HG03460 (cell line): Measurements from ENCODE around the gene KCNK15.

Experiments
- ATAC-seq: cut with Tn5 transposase; IDR thresholded peaks from one replicate; pipeline ENCODE4 v1.9.1; 2021; ENCODE audit not compliant: unreplicated experiment

The KCNK15 gene

DNA sequence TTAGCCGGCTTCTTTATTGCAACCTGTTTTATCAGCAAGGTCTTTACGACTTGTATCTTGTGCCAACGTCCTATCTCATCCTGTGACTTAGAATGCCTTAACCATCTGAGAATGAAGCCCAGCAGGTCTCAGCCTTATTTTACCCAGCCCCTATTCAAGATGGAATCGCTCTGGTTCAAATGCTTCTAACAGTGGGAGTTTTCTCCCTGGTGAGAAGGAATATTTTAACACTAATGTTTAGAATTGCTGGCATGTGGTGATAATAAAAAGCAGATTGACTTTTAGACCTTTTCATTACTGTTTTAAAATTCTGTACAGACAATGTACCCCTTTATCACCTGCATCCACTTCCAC is 9.9 kb upstream of the KCNK15 start:
- ATAC-seq: no peak

DNA sequence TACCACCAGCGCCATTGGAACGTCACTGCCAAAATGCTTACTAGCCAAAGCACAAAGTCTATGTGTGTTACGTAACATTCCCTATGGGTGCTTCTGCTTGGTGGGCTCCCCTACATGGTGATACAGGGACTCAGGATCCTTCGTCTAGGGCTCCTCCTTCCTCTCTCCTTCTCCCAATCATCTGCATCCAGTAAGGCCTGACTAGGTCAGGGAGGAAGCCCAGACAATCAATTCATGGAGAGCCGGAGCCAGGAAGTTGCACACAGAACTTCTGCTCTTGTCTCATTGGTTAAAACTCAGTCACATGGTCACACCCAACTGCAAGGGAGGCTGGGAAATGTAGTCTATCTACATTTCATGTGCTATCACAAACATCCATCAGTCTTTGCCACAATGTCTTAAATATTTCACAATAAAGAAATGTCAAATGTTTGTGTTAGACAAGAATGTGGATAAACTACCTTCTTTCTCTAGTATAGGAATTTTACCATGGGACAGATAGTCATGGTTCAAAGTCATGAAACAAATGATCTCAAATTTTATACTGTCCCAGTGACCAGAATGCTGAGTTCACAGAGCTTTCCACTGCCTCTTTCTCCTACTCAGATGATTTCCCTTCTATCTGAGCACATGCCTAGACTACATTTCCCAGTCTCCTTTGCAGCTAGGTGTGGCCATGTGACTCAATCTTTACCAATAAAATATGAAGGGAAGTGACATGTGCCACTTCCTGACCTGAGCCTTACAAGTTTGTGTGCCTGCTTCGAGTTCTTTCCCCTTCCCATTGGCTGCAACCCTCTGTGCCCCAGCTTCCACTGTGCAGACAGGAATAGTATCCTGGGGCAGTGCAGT is 9.3 kb upstream of the KCNK15 start:
- ATAC-seq: no peak

DNA sequence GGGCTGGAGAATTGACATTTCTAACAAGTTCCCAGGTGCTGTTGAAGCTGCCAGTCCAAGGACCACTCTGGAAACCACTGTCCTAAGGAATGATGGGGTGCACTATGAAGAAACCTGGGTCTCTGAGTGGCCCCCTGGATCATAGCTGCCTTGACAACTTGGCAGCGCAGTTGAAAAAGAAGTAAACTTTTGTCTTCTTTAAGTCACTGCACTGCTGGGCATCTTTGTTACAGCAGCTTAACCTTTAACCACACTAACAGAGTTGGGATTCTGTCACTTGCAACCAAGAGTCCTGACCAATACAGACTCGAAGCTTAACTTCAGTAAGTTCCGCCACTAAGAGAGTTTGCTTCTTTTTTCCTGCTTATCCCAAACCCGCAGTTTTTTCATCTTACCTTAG is 8.5 kb upstream of the KCNK15 start:
- no peak for ATAC-seq

DNA sequence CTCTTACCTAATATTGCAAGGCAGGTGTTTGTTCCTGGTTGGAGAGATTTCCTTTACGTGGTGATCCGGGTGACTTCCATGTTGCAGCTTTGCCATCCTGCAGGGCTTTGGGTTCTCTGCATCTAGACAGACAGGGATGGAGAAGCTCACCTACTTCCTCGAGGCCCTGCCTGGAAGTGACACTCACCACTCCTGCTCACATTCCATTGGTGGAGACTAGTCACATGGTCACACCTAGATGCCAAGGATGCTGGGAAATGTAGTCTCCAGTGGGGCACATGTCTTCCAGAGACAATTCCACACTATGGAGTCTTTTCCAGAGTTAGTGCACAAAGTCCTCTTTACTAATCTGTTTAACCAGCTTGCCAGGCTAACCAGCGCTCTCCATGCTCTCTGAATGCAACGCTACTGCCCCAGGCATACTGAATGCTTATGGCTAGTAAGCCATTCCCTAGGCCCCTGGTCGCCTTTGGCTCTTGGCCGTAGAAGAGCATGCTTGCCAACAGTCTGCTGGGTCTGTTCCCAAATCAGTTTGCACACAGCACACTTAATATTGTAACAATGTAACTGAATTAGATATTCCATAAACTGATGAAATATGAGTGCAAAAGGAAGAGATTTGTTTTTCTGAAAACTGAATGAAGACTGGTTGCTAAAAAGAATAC is 6.7 kb upstream of the KCNK15 start:
- no peak for ATAC-seq

DNA sequence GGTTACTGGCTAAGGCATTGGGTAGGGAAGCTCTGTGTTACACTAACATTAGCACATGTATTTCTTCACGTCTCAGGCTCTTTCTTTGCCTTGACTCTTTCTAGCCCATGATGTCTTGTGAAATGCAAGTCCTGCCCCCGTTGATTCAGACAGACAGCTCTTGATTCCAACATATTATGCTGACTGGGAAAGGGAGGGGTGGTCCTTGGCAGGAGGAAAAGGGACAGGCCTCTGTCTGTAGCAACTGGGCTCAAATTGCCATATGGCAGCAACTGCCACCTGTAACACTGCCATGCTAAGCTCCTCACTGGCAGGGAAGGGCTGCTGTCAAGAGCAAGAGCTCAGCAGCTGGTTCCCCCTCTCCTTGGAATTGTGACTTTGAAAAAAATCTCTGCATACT is 5.7 kb upstream of the KCNK15 start:
- no peak for ATAC-seq

DNA sequence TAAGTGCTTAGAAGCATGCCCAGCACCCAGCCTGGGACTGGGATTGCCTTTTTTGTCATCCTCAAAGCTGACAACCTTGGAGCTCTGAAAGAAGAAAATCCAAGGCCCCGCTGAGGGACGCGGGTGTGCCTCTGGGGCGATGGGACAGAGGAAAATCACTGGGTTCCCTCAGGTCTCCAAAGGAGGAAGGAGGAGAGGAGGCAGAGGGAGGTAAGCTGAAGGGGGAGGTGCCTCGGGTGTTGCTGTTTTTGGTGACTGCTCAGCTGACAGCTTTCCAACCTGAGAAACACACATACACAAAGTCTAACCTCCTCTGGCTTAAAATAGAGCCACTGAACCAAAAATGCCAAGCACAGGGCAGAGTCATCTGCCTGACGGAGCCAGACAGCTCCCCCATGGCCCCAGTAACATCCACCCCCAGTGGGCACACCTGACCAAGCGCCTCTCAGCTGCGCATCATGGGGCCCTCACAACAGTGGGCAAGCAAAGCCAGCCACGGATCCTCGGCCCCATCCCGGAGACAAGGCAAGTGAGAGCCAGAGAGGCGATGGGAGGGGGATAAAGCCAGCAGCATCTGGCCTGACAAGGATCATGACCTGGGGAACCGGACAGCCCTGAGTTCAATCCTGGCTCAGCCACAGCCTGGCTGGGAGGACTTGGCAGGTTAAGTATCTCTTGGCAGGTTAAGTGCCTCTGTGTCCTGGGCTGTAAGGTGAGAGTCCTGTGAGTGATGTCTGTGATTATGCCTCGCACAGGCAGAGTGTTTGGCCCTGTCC is 3.2 kb upstream of the KCNK15 start:
- ATAC-seq: no peak

DNA sequence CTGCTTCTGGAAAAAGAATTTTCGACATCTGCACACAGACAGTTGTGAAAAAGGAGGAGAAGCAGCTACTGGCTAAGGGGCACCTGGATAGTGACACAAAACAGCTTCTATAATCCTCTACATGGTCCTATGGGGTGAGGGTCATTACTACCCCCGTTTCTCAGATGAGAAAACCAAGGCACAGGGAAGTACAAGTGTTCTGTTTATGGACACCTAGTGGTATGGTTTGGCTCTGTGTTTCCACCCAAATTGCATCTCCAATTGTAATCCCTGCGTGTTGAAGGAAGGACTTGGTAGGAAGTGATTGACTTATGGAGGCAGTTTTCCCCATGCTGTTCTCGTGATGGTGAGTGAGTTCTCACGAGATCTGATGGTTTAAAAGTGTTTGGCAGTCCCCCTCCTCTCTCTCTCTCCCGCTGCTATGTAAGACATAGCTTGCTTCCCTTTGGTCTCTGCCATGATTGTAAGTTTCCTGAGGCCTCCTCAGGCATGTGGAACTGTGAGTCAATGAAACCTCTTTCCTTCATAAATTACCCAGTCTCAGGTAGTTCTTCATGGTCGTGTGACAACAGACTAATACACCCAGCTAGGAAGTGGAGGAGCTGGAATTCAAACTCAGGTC is 2.5 kb upstream of the KCNK15 start:
- no peak for ATAC-seq

DNA sequence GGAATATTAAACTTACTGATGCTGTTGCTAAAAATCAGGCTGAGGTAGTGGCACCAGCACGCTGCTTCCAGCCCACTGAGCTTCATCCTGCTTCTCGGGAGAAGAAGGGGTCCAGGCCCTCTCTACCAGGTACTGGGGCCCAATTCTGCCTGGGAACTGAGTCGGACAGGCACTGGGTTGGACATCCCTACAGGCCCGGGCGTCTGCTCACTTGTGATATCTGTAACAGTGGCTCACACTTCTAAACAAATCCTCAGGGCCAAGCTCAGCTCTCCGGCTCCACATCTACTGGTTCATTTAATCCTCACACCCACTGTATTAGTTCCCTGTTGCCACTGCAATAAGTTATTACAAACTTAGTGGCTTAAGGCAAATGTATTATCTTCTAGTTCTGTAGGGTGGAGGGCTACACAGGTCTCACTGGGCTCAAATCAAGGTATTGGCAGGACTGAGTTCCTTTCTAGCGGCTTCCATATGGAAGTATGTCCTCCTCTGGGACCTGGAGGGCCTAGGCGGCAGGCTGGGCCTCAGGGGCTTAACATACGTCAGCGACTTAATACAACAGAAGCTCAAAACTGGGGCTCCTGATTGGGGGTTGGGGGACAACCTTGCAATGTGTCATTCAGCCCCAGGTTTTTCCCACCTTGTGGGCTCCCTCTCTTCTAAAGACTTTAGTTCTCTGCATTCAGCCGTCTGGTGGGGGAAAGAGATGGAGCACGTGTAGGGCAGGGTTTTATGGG is 1.6 kb upstream of the KCNK15 start:
- no peak for ATAC-seq

DNA sequence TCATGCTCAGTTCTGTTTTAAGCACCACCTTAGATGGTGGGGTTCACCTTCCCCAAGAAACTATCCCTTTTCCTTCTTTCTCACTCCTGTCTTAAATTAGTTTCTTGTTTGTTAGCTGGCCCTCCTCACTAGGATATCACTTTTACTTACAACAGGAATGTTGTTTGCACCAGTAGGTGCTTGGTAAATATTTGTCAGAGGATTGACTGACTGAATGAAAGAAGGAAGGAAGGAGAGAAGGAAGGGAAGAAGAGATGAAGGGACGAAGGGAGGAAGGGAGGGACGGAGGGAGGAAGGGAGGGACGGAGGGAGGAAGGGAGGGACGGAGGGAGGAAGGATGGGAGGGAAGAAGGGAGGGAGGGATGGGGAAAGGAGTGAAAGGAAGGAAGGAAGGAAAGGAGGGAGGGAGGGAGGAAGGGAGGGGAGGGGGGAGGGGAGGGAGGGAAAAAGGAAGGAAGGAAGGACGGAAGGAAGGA is 505 bp upstream of the KCNK15 start:
- no peak for ATAC-seq

DNA sequence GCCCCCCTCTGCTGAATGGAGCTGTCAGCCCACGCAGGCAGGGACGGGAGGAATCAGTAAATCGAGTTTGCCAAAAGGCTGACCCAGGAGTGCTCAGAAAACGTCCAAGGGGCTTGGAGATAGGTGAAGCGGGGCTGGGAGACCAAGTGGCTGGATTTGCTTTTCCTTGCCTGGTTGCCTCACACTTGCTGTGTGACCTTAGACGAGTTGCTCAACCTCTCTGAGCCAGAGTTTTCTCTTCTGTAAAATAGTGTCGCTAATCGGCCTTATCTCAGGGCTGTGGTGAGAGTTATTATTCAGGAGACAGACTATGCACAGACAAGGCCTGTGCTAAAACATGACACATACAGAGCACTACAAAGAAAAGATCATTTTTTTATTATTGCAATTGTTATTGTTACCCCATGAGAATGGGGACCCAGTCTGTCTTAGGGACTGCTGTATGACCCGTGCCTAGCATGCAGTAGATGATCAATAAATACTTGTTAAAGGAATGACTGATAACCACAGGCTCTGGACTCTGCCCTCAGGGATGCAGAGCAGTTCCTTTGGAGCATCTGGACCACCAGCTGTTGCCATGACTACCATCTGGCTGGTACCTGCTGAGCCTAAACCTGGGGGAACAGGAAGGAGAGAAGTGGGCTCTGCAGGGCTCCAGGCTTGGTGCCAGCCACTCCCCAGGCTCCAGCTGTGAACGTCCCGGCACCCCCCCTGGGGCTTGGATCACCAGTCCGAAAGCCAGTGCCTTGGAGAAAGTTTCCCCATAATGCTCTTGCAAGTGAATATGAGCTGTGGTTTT is 901 bp downstream of the KCNK15 start:
- ATAC-seq: no peak

DNA sequence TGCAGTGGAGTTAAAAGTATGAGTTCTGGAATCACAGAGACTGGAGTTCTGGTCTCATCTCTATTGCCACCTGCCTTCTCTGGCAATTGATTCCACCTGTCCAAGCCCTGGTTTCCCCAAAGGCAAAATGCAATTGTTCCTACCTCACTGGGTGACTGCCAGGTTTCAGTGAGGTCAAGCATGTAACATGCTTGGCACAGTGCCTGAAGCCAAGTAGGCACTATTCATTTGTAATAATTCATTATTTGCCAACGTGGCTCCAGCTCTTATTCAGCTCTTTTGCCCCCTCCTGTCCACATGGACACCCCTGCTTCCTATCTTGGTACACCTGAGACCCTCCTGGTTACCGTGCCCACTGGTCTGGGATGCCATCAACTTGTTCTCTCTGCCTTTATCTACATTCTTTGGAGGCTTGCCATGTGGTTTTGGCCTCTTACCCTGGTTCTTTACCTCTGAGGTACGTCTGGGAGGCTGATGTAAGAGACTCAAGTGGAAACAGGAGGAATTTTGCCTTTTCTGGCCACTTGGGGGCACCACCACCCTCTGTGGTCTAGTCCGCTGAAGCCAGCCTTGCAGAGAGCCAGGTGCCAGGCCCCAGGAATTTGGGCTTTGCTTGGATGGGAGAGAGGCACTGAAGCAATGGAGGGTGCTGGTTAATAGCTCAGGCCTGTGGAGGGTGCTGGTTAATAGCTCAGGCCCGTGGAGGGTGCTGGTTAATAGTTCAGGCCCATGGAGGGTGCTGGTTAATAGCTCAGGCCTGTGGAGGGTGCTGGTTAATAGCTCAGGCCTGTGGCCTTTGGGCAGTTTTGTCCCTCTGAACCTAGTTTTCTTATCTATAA is 1.7 kb downstream of the KCNK15 start:
- ATAC-seq: no peak

DNA sequence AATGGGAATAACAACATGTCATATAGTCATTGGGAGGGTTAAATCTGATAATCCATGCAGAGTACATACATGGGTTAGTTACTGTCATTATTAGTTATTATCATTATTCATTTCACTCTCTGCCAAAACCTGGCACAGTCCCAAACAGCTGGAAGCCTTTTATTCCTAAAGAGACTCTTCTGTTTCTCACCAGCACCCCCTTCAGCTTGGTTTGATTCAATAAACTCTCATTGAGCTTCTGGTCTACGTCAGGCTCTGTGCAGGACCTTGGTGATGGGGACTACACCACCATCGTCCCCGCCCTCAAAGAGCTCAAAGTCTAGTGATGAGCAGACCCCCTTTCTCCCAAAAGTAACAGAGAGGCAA is 2.3 kb downstream of the KCNK15 start:
- ATAC-seq: no peak

DNA sequence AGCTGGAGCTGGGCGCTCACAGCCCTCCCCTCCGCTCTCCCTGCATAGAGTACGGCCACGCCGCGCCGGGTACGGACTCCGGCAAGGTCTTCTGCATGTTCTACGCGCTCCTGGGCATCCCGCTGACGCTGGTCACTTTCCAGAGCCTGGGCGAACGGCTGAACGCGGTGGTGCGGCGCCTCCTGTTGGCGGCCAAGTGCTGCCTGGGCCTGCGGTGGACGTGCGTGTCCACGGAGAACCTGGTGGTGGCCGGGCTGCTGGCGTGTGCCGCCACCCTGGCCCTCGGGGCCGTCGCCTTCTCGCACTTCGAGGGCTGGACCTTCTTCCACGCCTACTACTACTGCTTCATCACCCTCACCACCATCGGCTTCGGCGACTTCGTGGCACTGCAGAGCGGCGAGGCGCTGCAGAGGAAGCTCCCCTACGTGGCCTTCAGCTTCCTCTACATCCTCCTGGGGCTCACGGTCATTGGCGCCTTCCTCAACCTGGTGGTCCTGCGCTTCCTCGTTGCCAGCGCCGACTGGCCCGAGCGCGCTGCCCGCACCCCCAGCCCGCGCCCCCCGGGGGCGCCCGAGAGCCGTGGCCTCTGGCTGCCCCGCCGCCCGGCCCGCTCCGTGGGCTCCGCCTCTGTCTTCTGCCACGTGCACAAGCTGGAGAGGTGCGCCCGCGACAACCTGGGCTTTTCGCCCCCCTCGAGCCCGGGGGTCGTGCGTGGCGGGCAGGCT is 4.6 kb downstream of the KCNK15 start:
- ATAC-seq: no peak

DNA sequence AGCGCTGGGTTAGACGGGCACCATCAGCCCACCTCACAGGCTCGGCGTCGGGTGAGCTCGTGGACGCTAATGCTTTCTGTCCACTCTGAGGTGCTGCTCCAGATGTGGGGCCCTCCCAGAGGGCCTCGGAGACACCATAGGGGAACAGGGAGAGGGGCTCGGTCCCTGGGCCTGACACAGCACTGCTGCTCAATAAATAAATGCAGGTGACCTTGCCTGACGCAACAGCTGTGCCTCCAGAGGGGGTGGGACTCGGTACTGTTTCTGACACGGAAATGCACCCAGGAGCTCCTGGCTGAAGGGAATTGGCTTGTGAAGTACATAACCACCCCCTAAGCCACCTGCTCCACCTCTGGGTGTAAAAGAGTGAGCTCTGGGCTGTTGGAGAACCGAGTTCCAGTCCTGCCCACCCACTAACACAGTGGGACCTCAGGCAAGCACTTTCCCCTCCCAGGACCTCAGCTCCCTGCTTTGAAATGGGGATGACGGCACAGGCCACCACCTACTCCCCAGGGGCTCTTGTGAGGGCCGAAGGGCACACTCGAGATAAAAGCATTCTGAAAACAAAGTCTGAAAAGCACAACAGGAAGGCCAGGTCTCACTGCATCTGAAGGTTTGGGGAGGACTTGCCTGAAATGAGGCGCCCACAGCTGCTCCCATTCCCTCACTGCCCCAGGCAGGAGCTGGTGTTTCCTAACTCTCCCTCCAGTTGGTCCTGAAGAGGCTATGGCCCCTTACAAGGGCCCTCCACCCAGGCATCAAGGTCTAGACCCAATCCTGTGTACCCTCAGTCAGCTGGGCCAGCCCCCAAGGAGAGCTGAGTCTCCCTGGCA is 6.7 kb downstream of the KCNK15 start:
- ATAC-seq: no peak

DNA sequence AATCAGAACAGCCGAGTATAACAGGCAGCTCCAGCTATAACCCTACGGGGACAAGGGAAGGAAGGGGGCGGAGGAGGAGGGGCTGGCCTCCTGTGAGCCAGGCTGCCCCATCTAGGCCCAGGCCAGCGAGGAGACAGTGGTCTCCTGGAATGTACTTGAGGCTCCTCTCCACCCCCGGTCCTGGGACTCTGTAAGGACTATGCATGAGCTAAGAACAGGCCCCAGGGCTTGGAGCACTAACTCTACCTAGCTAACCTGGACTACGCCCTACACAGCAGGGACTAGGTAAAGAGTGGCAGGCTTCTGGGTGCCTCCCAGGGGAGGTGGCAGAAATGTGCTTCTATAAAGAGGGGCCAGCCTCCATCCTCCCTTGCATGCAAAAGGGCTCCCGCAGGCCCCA is 8.9 kb downstream of the KCNK15 start:
- no peak for ATAC-seq

DNA sequence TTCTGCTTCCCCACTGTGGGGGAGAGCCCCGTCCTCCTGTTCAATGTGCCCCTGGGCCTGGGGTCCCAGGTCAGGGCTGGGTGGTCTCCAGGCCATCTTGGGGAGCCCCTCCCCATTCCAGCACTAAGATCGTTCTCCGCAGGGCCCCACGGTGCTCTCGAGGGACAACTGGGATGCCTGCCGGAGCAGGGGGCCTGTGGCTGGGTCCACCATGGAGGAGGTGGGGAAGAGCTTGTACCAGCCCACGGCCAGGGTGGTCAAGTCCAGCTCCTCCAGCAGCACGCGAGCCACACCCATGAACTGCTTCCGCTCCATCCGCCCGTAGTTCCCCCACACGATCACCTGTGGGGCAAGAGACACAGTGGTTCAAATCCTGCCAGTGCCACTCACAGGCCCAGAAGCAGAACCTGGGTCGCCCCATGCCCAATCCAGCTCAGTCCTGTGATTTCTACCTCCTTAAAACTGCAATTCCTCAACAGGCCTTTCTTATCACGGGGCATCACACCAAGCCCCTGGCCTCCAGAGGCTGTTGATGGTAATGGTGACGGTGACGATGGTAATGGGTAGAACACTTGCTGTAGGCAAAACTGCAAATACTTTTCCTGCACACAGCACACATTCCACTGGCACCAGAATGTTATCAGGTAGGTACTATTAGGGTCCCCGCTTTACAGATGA is 10.5 kb downstream of the KCNK15 start:
- ATAC-seq: no peak

DNA sequence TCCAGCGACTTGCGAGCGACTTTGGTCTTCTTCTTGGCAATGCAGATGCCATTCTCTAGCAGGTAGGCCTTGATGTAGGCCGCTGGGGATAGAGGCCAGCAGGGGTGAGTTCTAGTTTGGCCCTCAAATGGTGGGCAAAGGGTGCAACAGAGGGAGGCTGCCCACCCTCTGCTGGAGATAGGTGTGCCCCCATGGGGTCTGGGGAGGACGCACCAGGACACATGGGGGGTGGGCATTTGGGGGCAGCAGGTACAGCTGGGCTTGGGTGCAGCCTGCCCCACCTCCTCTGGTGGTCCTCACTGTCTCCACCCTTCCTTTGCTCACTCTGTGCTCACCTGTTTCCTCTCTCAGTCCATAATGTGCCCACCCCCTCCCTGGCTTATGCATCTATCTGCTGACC is 11.3 kb downstream of the KCNK15 start:
- no peak for ATAC-seq
